ENCODE results near the gene TMUB1. TPM values are rescaled to one million over a fixed set of nuclear protein-coding genes. Genes with fewer than 3 reads are reported as not detected.
A peak's percentile ranks its signal among the peaks of the same experiment; 100 is the strongest.

TMUB1 gene
- total and polyA plus RNA-seq, 2 donors from 2014 or later, result 36.9 to 79.9 TPM

- H3K4me1 ChIP-seq (ENCODE audit: control insufficient read depth in 2 of 3, insufficient read depth in 2 of 3, low read depth in 1 of 3, low read length in 3 of 3), result peaks cover 0 to 32% (median 20%) of the 10 kb centered on the region in 3 donors
- H3K36me3 ChIP-seq (ENCODE audit: control insufficient read depth in 2 of 3, insufficient read depth in 3 of 3, low read length in 3 of 3), result no peaks in the 10 kb centered on the region
- H3K27me3 ChIP-seq (ENCODE audit: control insufficient read depth, insufficient read depth, low read length), result no peaks in the 10 kb centered on the region
- peak overlapping the region; percentile 88 to 89 for H3K27ac ChIP-seq (ENCODE audit: low read depth in 2 of 2, low read length in 2 of 2)
- FAIRE-seq (no peak), DNase-seq (peak in 4 of 5 donors; percentile 49 to 89 (median 74))
- H3K9me3 ChIP-seq (ENCODE audit: control insufficient read depth in 2 of 3, insufficient read depth in 1 of 3, low read length in 3 of 3), result no peaks in the 10 kb centered on the region
- intact Hi-C loops (cut with DNase I), result no loop called here
- TF ChIP-seq, protein P1, sequence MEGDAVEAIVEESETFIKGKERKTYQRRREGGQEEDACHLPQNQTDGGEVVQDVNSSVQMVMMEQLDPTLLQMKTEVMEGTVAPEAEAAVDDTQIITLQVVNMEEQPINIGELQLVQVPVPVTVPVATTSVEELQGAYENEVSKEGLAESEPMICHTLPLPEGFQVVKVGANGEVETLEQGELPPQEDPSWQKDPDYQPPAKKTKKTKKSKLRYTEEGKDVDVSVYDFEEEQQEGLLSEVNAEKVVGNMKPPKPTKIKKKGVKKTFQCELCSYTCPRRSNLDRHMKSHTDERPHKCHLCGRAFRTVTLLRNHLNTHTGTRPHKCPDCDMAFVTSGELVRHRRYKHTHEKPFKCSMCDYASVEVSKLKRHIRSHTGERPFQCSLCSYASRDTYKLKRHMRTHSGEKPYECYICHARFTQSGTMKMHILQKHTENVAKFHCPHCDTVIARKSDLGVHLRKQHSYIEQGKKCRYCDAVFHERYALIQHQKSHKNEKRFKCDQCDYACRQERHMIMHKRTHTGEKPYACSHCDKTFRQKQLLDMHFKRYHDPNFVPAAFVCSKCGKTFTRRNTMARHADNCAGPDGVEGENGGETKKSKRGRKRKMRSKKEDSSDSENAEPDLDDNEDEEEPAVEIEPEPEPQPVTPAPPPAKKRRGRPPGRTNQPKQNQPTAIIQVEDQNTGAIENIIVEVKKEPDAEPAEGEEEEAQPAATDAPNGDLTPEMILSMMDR (IDR thresholded peaks at IDR 0.05; ENCODE audit: borderline replicate concordance, extremely low read depth, insufficient read depth), result peak; percentile 10
- peak overlapping the region; percentile 56 to 79 (median 73) for H3K4me3 ChIP-seq (ENCODE audit: low read length in 3 of 3)
- H3K9ac ChIP-seq (ENCODE audit: low read length in 3 of 3), result peak overlapping the region in 2 of 3 donors; percentile 80 to 88
Observed at GRCh38 chr7:151087245-151088018, 4.1 kb upstream of the TMUB1 start.

DNA sequence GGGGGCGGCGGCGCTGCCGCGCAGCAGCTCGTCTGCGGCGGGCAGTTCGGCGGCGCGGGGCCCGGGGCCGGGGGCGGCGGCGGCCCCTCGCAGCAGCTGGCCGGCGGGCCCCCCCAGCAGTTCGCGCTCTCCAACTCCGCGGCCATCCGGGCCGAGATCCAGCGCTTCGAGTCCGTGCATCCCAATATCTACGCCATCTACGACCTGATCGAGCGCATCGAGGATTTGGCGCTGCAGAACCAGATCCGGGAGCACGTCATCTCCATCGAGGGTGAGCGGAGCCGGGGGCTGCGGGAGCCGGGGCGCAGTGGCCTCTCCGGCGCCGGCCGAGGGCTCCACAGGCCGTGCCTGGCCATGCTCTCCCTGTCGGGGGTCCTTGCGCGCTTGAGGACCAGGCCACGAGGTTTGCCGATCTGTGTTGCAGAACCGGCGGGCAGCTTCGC is 3.5 kb upstream of the TMUB1 start:
- intact Hi-C loops (cut with DNase I), result no loop called here
- H3K4me3 ChIP-seq (ENCODE audit: low read length in 3 of 3), result peak overlapping the region; percentile 56 to 79 (median 73)
- no peaks in the 10 kb centered on the region for H3K27me3 ChIP-seq (ENCODE audit: control insufficient read depth, insufficient read depth, low read length)
- TF ChIP-seq, protein P1 (IDR thresholded peaks at IDR 0.05; ENCODE audit: borderline replicate concordance, extremely low read depth, insufficient read depth), result no peak
- H3K9me3 ChIP-seq (ENCODE audit: control insufficient read depth in 2 of 3, insufficient read depth in 1 of 3, low read length in 3 of 3), result no peaks in the 10 kb centered on the region
- peaks cover 0 to 38% (median 20%) of the 10 kb centered on the region in 3 donors for H3K4me1 ChIP-seq (ENCODE audit: control insufficient read depth in 2 of 3, insufficient read depth in 2 of 3, low read depth in 1 of 3, low read length in 3 of 3)
- no peak for FAIRE-seq
- H3K9ac ChIP-seq (ENCODE audit: low read length in 3 of 3), result peak overlapping the region in 2 of 3 donors; percentile 80 to 88
- DNase-seq, result peak in 4 of 5 donors; percentile 49 to 85 (median 68)
- no peaks in the 10 kb centered on the region for H3K36me3 ChIP-seq (ENCODE audit: control insufficient read depth in 2 of 3, insufficient read depth in 3 of 3, low read length in 3 of 3)
- peak overlapping the region; percentile 81 to 88 for H3K27ac ChIP-seq (ENCODE audit: low read depth in 2 of 2, low read length in 2 of 2)

DNA sequence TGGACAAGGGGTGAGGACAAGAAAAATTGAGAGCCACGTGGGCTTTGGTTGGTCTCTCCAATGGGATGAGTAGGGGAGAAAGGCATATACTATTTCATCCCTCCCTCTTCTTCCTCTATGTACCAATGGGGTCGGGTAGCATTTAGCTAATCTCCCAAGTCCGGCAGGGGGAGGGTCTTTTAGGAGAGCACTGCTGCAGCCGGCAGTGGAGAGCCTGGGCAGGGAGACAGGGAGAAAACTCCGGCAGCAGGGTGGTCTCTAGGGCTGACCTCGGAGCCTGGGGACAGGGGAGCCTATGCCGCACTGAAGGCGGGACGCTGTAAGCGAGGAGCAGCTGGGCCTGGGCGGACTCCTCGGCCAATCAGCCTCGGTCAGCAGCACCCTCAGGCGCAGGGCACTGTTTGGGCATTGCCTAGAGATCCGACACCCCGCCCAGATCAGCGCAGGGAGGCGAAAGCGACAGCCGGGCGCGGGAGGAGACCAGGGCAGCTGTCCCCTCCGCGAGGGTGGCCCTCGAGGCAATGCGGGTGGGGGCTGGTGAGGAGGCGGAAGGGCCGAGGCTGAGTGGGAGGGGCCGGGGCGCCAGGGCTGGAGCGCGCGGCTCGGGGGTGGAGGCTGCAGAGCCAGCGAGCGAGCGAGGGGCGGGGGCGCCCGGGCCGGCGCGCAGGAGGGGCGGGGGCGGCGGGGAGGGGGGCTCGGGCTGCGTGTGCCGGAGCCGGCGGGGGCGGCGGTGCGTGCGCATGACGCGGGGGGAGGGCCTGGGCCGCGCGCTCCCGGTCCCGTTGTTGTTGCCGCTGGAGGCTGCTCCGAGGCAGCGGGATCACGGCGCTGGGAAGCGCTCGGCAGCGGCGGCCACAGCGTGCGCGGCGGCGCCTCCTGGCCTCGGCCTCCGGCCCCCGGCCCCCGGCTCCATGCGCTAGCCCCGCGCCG is 2.7 kb upstream of the TMUB1 start, which contains the start of gene AGAP3:
TSS of gene AGAP3 (plus strand) at position 785 of the 930 bp plus-strand sequence. CDS start 267 bp downstream, outside the sequence.
- H3K9me3 ChIP-seq (ENCODE audit: control insufficient read depth in 2 of 3, insufficient read depth in 1 of 3, low read length in 3 of 3), result no peaks in the 10 kb centered on the region
- peak within 1 kb of the TSS in 2 of 3 donors; percentile 80 to 88 for H3K9ac ChIP-seq (ENCODE audit: low read length in 3 of 3)
- no peaks in the 10 kb centered on the region for H3K36me3 ChIP-seq (ENCODE audit: control insufficient read depth in 2 of 3, insufficient read depth in 3 of 3, low read length in 3 of 3)
- peaks cover 0 to 45% (median 17%) of the 10 kb centered on the region in 3 donors for H3K4me1 ChIP-seq (ENCODE audit: control insufficient read depth in 2 of 3, insufficient read depth in 2 of 3, low read depth in 1 of 3, low read length in 3 of 3)
- no peaks in the 10 kb centered on the region for H3K27me3 ChIP-seq (ENCODE audit: control insufficient read depth, insufficient read depth, low read length)
- no peak for FAIRE-seq
- TF ChIP-seq, protein P1 (IDR thresholded peaks at IDR 0.05; ENCODE audit: borderline replicate concordance, extremely low read depth, insufficient read depth), result no peak
- peak; percentile 87 to 96 (median 93) for DNase-seq
- peak within 1 kb of the TSS; percentile 56 to 79 (median 73) for H3K4me3 ChIP-seq (ENCODE audit: low read length in 3 of 3)
- intact Hi-C loops (cut with DNase I), result no loop called here
- peak within 1 kb of the TSS; percentile 88 to 89 for H3K27ac ChIP-seq (ENCODE audit: low read depth in 2 of 2, low read length in 2 of 2)
